Endothelial cell of umbilical vein (primary cell): Measurements from ENCODE around the gene TARBP1. TPM values are rescaled to one million over a fixed set of nuclear protein-coding genes. Genes with fewer than 3 reads are reported as not detected.

Experiments used
- BruUV-seq: library from RNA; stranded (reverse); fragments of 400-500 nt; replicated peaks from 2 replicates; lab custom pipeline; 2021; lab: Mats Ljungman, UMichigan
- CTCF ChIA-PET: fragments of 300-600, 350-600 bp; sonication (Branson Sonifier 250); formaldehyde crosslinking; loops from one replicate; lab custom pipeline; 2021; ENCODE audit warnings: antibody characterized with exemption, inconsistent platforms; lab: Charles Lee
- POLR2A ChIA-PET: fragments of 300-600, 350-600 bp; sonication (Branson Sonifier 250); formaldehyde crosslinking; loops from one replicate; lab custom pipeline; 2021; ENCODE audit warnings: antibody characterized with exemption, inconsistent platforms; lab: Charles Lee
- DNase-seq: peaks from one replicate; pipeline ENCODE4 v3.0.0-alpha.2; 2011; ENCODE audit warnings: low read depth, low spot score
- FAIRE-seq: peaks from 2 replicates; lab custom pipeline; 2011; peaks lifted over from hg19 to GRCh38; lab: Jason Lieb, UNC
- H2AFZ ChIP-seq: 2 replicates; pipeline ENCODE4 v1.6.0; 2012; ENCODE audit warnings: low read depth, low read length, control low read depth, inconsistent platforms
- H3K27ac ChIP-seq: 2 replicates; pipeline ENCODE4 v1.5.1; 2011; ENCODE audit warnings: low read depth, mild to moderate bottlenecking, control low read depth, low read length, moderate library complexity; ENCODE audit not compliant: insufficient read depth
- H3K27me3 ChIP-seq, 2 experiments: 2 replicates each; pipeline versions ENCODE4 v1.6.0 to v1.6.1; 2011; ENCODE audit warnings: low read length in 2 of 2, mixed read lengths in 1 of 2; ENCODE audit not compliant: control insufficient read depth in 2 of 2, insufficient read depth in 2 of 2
- H3K36me3 ChIP-seq, 2 experiments: 2 replicates in 1 of 2; 3 replicates in 1 of 2; pipeline ENCODE4 v1.5.1; 2011; ENCODE audit warnings: low read length in 2 of 2, mild to moderate bottlenecking in 1 of 2, moderate library complexity in 1 of 2; ENCODE audit not compliant: control insufficient read depth in 2 of 2, insufficient read depth in 2 of 2; ENCODE audit errors: extremely low read depth in 1 of 2
- H3K4me1 ChIP-seq: 3 replicates; pipeline ENCODE4 v1.5.1; 2011; ENCODE audit warnings: mild to moderate bottlenecking, low read length; ENCODE audit not compliant: control insufficient read depth, insufficient read depth; ENCODE audit errors: extremely low read depth
- H3K4me2 ChIP-seq: 2 replicates; pipeline ENCODE4 v1.6.1; 2011; ENCODE audit warnings: low read length, control low read depth, mixed read lengths; ENCODE audit not compliant: insufficient read depth
- H3K4me3 ChIP-seq, 3 experiments: fragments of 200-600 bp in 1 of 3; sonication (generic), shearing (Covaris generic) in 1 of 3; replicated peaks in 1 of 3; 2 replicates each; pipeline ENCODE4 v1.5.1; 2011 to 2016; ENCODE audit warnings: control low read depth in 3 of 3, low read length in 3 of 3, mild to moderate bottlenecking in 2 of 3, inconsistent platforms in 1 of 3, low read depth in 1 of 3, moderate library complexity in 1 of 3; ENCODE audit not compliant: insufficient read depth in 1 of 3
- H3K79me2 ChIP-seq: 2 replicates; pipeline ENCODE4 v1.6.0; 2012; ENCODE audit warnings: low read length, inconsistent platforms; ENCODE audit not compliant: control insufficient read depth, insufficient read depth
- H3K9ac ChIP-seq: replicated peaks from 2 replicates; pipeline ENCODE3; 2011; ENCODE audit warnings: low read length, control low read depth; ENCODE audit not compliant: insufficient read depth; ENCODE audit errors: extremely low read depth
- H3K9me1 ChIP-seq: replicated peaks from 3 replicates; pipeline ENCODE4 v1.6.0; 2011; ENCODE audit warnings: mild to moderate bottlenecking, low read length; ENCODE audit not compliant: control insufficient read depth, insufficient read depth; ENCODE audit errors: extremely low read depth
- H3K9me3 ChIP-seq: replicated peaks from 2 replicates; pipeline ENCODE4 v1.5.1; 2012; ENCODE audit warnings: low read length, inconsistent platforms; ENCODE audit not compliant: control insufficient read depth, insufficient read depth
- H4K20me1 ChIP-seq: replicated peaks from 2 replicates; pipeline ENCODE3; 2011; ENCODE audit warnings: mild to moderate bottlenecking, low read length; ENCODE audit not compliant: control insufficient read depth, insufficient read depth; ENCODE audit errors: extremely low read depth
- EZH2 ChIP-seq: IDR thresholded peaks from 2 replicates; pipeline ENCODE4 v1.6.1; 2012; ENCODE audit warnings: borderline replicate concordance, low read depth, mild to moderate bottlenecking, moderate library complexity, low read length, inconsistent platforms; ENCODE audit not compliant: severe bottlenecking
- FOS ChIP-seq: IDR thresholded peaks from 2 replicates; pipeline ENCODE4 v1.6.1; 2011; ENCODE audit warnings: mild to moderate bottlenecking, low read length, moderate library complexity, borderline replicate concordance; ENCODE audit not compliant: insufficient read depth
- GATA2 ChIP-seq: IDR thresholded peaks from 2 replicates; pipeline ENCODE4 v1.7.0; 2011; ENCODE audit warnings: low read depth, mild to moderate bottlenecking, moderate library complexity, mixed read lengths, low read length; ENCODE audit not compliant: insufficient read length, insufficient read depth
- JUN ChIP-seq: IDR thresholded peaks from 2 replicates; pipeline ENCODE4 v1.6.1; 2011; ENCODE audit warnings: borderline replicate concordance, low read depth; ENCODE audit not compliant: insufficient read length, insufficient read depth
- MYC ChIP-seq: IDR thresholded peaks from one replicate; pipeline ENCODE4 v1.6.1; 2011; ENCODE audit warnings: mild to moderate bottlenecking, low read depth, low read length
- POLR2A ChIP-seq: IDR thresholded peaks from 2 replicates; pipeline ENCODE4 v1.6.1; 2012; ENCODE audit warnings: low read depth, mild to moderate bottlenecking, control low read depth, low read length
- POLR2AphosphoS5 ChIP-seq: IDR thresholded peaks from 2 replicates; pipeline ENCODE4 v1.6.1; 2012; ENCODE audit warnings: low read depth, mild to moderate bottlenecking, control low read depth, low read length, moderate library complexity; ENCODE audit not compliant: insufficient read depth
- dilution Hi-C: fragments of 300-500 bp; cut with MboI; formaldehyde crosslinking; loops from one replicate; pipeline ENCODE4 v1.15.0; 2019; ENCODE audit warnings: low sequenced_read_pairs; ENCODE audit not compliant: extremely low pct_ligation_motif_present
- intact Hi-C: fragments of 100-400 bp; cut with micrococcal nuclease; formaldehyde crosslinking; loops from one replicate; pipeline ENCODE4 v1.10.0; 2022
- polyA plus RNA-seq, 4 experiments: library from polyadenylated mRNA; depleted of rRNA in 3 of 4; stranded (reverse) in 3 of 4; unstranded in 1 of 4; fragments of >200 nt; gene quantifications; 2 replicates each; pipeline versions ENCODE4 v1.2.1 to v1.2.3, GENCODE V29; 2011 to 2012; ENCODE audit warnings: missing spikeins in 1 of 4
- total RNA-seq: library from RNA; stranded (reverse); gene quantifications from 2 replicates; pipeline ENCODE4 v1.2.3, GENCODE V29; 2021
- TF ChIP-seq, protein P1 (sequence below), 2 donors: IDR thresholded peaks; 1 replicate in 1 of 2; 2 replicates in 1 of 2; pipeline ENCODE4 v1.5.1; 2011; ENCODE audit warnings: low read length in 2 of 2, mild to moderate bottlenecking in 2 of 2, moderate library complexity in 2 of 2, control low read depth in 1 of 2, inconsistent platforms in 1 of 2, low read depth in 1 of 2; ENCODE audit not compliant: insufficient read depth in 1 of 2; ENCODE audit errors: extremely low read depth in 1 of 2
- TF ChIP-seq, protein P2 (sequence below): IDR thresholded peaks from 2 replicates; pipeline ENCODE4 v1.6.1; 2011; ENCODE audit not compliant: insufficient read depth, insufficient read length

The TARBP1 gene
- total and polyA plus RNA-seq, 2 donors (not counting 3 experiments of a cell fraction or from before 2014, with no cell fraction given), result 17.3 to 23.4 TPM

DNA sequence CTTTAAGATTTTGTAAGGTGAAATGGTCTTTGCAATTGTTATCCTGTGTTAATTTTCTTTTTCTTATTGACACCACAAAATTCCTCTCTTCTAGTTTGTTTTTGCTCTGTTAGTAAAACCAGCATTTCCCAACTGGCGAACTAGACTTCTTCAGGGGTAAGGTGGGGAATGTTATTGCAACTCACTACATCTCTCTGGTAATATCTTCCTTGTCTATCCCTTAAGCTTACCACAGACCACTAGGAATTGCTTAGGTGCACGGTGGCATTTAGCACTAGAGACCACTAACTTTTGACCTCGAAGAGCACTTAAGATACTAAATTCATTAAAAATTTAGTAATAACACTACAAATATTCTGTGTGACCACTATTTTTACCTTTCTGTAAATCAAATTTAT is 109.9 kb downstream of the TARBP1 start:
- Histone ChIP-seq H3K79me2 (peaks cover 2% of the 10 kb centered on the region), H3K4me1 (peaks cover 8% of the 10 kb centered on the region), H4K20me1 (no peaks in the 10 kb centered on the region), H2AFZ (no peak overlapping the region), H3K27ac (no peak overlapping the region), H3K9me1 (no peaks in the 10 kb centered on the region), H3K9ac (no peak overlapping the region), H3K27me3 (peaks cover 0 to 3% of the 10 kb centered on the region in 2 experiments), H3K9me3 (no peaks in the 10 kb centered on the region), H3K4me3 (no peak overlapping the region), H3K4me2 (no peak overlapping the region), H3K36me3 (no peaks in the 10 kb centered on the region)
- DNase-seq (no peak), FAIRE-seq (no peak)
- CTCF ChIA-PET, result no interaction called here
- BruUV-seq, result no TSS peak
- intact Hi-C loops, result no loop called here
- TF ChIP-seq, protein P1, sequence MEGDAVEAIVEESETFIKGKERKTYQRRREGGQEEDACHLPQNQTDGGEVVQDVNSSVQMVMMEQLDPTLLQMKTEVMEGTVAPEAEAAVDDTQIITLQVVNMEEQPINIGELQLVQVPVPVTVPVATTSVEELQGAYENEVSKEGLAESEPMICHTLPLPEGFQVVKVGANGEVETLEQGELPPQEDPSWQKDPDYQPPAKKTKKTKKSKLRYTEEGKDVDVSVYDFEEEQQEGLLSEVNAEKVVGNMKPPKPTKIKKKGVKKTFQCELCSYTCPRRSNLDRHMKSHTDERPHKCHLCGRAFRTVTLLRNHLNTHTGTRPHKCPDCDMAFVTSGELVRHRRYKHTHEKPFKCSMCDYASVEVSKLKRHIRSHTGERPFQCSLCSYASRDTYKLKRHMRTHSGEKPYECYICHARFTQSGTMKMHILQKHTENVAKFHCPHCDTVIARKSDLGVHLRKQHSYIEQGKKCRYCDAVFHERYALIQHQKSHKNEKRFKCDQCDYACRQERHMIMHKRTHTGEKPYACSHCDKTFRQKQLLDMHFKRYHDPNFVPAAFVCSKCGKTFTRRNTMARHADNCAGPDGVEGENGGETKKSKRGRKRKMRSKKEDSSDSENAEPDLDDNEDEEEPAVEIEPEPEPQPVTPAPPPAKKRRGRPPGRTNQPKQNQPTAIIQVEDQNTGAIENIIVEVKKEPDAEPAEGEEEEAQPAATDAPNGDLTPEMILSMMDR (IDR thresholded peaks at IDR 0.05; ENCODE audit: extremely low read depth in 1 of 2, insufficient read depth in 1 of 2, low read depth in 1 of 2, low read length in 2 of 2), result no peak
- no peak for TF ChIP-seq JUN
- no peak for TF ChIP-seq GATA2
- TF ChIP-seq POLR2A, result no peak
- dilution Hi-C loops, result no loop called here
- POLR2A ChIA-PET, result no interaction called here

DNA sequence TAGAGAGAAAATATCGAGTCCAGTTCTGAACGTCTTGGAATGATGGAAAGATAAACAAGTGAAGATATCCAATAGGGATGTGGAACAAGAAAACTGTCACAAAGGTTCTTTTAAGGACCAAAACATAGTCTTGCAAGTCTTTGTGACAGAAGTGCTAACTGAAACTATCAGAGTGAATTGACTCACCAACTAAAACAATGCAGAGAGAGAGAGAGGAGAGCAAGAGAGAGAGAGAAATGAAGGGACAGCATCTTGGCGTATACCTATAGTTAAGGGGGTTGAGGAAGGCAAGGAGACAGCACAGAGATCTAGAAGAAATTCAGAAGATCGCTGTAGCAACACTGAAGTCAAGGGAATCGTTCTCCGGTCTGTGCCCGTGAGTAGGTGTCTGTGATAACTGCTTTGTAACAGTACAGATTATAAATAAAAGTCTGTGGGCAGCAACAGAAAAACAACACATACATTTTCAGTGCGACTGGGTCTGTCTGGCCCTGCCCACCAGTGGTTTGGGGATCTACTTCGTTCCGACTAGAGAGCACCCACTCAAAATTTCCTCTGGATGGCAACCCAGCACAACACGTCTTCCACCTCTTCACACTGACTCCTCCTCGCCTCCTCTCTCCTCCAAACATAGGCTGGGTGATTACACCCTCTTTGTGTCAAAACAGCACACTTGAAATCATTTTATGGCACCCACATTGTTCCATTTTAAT is 110.5 kb downstream of the TARBP1 start:
- Histone ChIP-seq H3K9me1 (no peaks in the 10 kb centered on the region), H3K9ac (no peak overlapping the region), H4K20me1 (no peaks in the 10 kb centered on the region), H3K4me1 (peaks cover 8% of the 10 kb centered on the region), H3K27me3 (peaks cover 0 to 3% of the 10 kb centered on the region in 2 experiments), H2AFZ (no peak overlapping the region), H3K36me3 (no peaks in the 10 kb centered on the region), H3K79me2 (no peaks in the 10 kb centered on the region), H3K4me3 (no peak overlapping the region), H3K9me3 (no peaks in the 10 kb centered on the region), H3K27ac (no peak overlapping the region), H3K4me2 (no peak overlapping the region)
- DNase-seq (no peak), FAIRE-seq (no peak)
- intact Hi-C loops (no loop called here), dilution Hi-C loops (no loop called here)
- no TSS peak for BruUV-seq
- CTCF ChIA-PET, result interaction anchor here (1.1 kb wide), 2 partner anchors 42 to 59 kb away, joined by 3 read pairs; no protein-coding TSS in a partner anchor
- no peak for TF ChIP-seq JUN
- no peak for TF ChIP-seq EZH2
- no peak for TF ChIP-seq POLR2A
- TF ChIP-seq POLR2AphosphoS5, result no peak
- no peak for TF ChIP-seq GATA2
- TF ChIP-seq, protein P1 (IDR thresholded peaks at IDR 0.05; ENCODE audit: extremely low read depth in 1 of 2, insufficient read depth in 1 of 2, low read depth in 1 of 2, low read length in 2 of 2), result no peak
- TF ChIP-seq, protein P2, sequence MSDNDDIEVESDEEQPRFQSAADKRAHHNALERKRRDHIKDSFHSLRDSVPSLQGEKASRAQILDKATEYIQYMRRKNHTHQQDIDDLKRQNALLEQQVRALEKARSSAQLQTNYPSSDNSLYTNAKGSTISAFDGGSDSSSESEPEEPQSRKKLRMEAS, result no peak
- no peak for TF ChIP-seq MYC
- TF ChIP-seq FOS, result no peak
- POLR2A ChIA-PET, result no interaction called here
